ENCODE measurements around the gene RBBP7.

DNA sequence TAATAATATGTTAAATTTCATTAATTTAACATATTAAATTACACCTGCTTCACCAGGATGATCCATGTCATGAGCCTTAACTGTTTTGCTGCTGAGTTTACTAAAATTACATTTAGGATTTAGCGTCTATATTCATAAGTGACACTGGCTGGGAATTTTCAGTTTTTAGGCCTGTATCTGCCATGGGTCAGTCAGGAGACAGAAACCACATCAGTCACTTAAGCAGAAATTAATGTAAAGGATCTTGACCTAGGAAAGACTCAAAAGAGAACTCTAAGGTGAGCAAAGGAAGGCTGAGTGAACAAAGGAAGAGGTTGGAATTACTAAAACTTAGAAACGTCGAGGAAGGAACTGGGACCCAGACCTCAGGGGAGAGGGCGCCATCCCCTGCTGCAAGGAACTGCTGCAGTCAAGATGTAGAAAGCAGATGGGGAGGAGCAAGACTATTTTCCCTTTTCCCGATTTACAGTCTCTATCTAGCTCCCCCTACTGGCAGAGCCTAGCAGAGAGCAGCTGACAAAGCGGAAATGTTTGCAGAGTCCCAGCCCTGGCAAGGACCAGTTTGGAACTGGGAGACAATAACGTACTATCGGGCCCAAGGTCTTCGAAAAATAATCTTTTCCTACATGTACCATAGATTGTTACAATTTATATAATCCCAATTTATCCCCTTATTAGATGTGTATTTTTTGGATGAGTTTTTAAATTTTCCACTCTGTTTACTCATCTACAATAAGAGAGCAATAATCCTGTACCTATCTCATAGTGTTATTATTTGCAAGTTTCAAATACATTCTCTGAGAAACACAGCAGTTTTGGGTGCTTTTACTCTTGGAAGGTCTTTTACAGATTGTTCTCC lies 22.6 kb upstream of the RBBP7 start:
- peak; percentile 86 for TF ChIP-seq CTCF (IDR thresholded peaks at IDR 0.05)
- TF ChIP-seq ZFX (IDR thresholded peaks at IDR 0.05; ENCODE audit: borderline replicate concordance), result no peak
